Motor neuron (in vitro differentiated cells): ENCODE results near the gene HK2. TPM values are rescaled to one million over a fixed set of nuclear protein-coding genes. Genes with fewer than 3 reads are reported as not detected.
"Not testable (repeated sequence)": the region's sequence is repeated elsewhere in the genome, so short reads cannot be mapped to it uniquely, and the experiment has no call there.

ENCODE experiments used
- ATAC-seq, 8 experiments: fragments of 200-7000 bp; cut with Tn5 transposase; replicated peaks in 6 of 8; 2 replicates each; pipeline ENCODE4 v1.8.0; 2021; ENCODE audit warnings: mild to moderate bottlenecking in 8 of 8, moderate library complexity in 8 of 8
- H3K27ac ChIP-seq, 2 donors: fragments of 250-450 bp; sonication (Bioruptor Pico); 2 replicates each; pipeline ENCODE4 v1.9.0; 2021; ENCODE audit warnings: antibody characterized with exemption in 2 of 2, mild to moderate bottlenecking in 2 of 2, moderate library complexity in 1 of 2
- H3K4me1 ChIP-seq, 2 donors: fragments of 250-450 bp; sonication (Bioruptor Pico); replicated peaks in 1 of 2; 2 replicates each; pipeline ENCODE4 v1.6.1; 2021; ENCODE audit warnings: antibody characterized with exemption in 2 of 2, mild to moderate bottlenecking in 2 of 2, moderate library complexity in 1 of 2
- H3K4me3 ChIP-seq, 5 donors: fragments of 250-450 bp; sonication (Bioruptor Pico); 2 replicates each; pipeline ENCODE4 v1.9.0; 2021; ENCODE audit warnings: antibody characterized with exemption in 5 of 5, mild to moderate bottlenecking in 5 of 5, moderate library complexity in 4 of 5
- WGBS, 10 experiments: fragments of 450-650 bp; shearing (Covaris generic); methylation state at CpG; one replicate each; pipeline ENCODE4 v1.0.0; 2022; 5-methylcytosine and 5-hydroxymethylcytosine counted together
- in situ Hi-C, 9 experiments: fragments of 400-800 bp; cut with MboI; loops; one replicate each; pipeline ENCODE4 v1.15.0; 2021; ENCODE audit warnings: low sequenced_read_pairs in 9 of 9, low pct_unique_long_range_greater_than_20kb in 2 of 9; ENCODE audit not compliant: unreplicated experiment in 9 of 9
- total RNA-seq, 8 experiments: library from RNA; unstranded; fragments of 300-600 nt; gene quantifications; 2 replicates each; pipeline versions ENCODE4 v1.2.3 to v1.2.4, GENCODE V29; 2022

The HK2 gene
- 10 to 100 TPM in 7 of 8 experiments, 1 to 10 TPM in 1; 8.0 to 47.6 (median 21.0) TPM for total RNA-seq

DNA sequence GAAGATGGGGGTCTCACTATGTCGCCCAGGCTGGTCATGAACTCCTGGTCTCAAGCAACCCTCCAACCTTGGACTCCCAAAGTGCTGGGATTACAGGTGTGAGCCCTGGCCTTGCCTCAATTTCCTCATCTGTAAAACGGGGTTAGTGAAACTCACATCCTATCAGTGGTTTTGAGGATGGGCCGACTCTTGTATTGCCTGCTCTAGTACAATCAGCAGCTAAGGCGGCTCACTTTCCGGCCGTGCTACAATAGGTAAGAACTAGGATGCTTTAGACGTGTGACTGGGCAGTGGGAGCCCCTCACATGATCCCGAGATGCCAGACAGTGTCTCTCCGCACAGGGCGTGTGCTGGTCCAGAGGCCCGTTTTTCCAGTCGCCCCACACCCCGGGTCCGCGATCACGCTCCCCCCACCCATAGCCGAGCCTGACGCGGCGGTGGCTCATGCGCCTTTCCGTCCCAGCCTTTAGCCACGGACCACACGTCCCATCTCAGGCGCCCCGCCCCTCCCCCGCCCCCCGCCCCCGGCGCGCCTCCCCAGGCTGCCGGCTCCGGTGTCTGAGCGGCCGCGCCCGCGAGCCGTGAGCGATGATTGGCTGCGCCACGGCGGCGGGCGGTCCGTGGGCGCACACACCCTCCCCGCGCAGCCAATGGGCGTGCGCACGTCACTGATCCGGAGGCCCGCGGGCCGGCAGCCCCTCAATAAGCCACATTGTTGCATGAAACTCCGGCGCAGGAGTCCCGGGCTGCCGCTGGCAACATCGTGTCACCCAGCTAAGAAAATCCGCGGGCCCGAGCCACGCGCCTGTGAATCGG lies at the start of gene HK2:
TSS of gene HK2 (plus strand) at position 710 of the 816 bp plus-strand sequence. CDS start 454 bp downstream, outside the sequence.
- Histone ChIP-seq H3K4me3 (peak within 1 kb of the TSS; percentile 41 to 82 (median 56)), H3K27ac (peak within 1 kb of the TSS in 1 of 2 donors; percentile 17), H3K4me1 (peaks cover 7 to 20% of the 10 kb centered on the region in 2 donors)
- ATAC-seq: peak; percentile 70 to 94 (median 90)
- in situ Hi-C loops: no loop called here
- WGBS, 10 experiments: 46 to 100% (median 57%) methylated on average over 1 to 6 of the region's 67 CpGs; no CpG with 5 or more reads in 6 of the 10 experiments

DNA sequence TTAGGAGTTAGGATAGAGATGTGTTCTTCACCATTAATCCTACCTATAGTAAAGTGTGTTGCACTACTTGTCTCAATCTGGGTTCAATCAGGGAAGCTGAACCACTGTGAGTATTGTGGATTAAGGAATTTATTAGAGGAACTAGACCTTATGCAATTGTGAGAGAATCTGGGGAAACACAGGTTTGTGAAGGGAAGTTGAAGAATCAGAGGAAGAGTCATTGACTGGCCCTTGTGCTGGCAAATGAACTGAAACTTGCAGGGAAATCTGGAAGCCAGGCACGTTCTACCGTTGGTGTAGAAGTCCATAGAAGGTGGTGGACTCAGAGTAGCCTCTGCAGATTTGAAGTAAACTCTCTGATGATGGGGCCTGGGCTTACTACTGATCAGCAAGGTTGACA lies 44.7 kb upstream of the HK2 start:
- ATAC-seq: no peak
- H3K4me1 ChIP-seq: no peaks in the 10 kb centered on the region
- WGBS, 10 experiments: 0 to 92% (median 72%) methylated on average over 1 to 2 of the region's 2 CpGs; no CpG with 5 or more reads in 5 of the 10 experiments
- no peak overlapping the region for H3K27ac ChIP-seq
- H3K4me3 ChIP-seq: no peak overlapping the region
- in situ Hi-C loops: no loop called here

- Histone ChIP-seq H3K27ac (no peak overlapping the region), H3K4me1 (no peaks in the 10 kb centered on the region), H3K4me3 (no peak overlapping the region)
- no peak for ATAC-seq
- in situ Hi-C loops: no loop called here
- WGBS, 10 experiments: 0 to 100% (median 80%) methylated on average over 1 to 5 of the region's 5 CpGs; no CpG with 5 or more reads in 5 of the 10 experiments
These were observed 41.6 kb upstream of the HK2 start for GRCh38 chr2:74792282-74792681.

DNA sequence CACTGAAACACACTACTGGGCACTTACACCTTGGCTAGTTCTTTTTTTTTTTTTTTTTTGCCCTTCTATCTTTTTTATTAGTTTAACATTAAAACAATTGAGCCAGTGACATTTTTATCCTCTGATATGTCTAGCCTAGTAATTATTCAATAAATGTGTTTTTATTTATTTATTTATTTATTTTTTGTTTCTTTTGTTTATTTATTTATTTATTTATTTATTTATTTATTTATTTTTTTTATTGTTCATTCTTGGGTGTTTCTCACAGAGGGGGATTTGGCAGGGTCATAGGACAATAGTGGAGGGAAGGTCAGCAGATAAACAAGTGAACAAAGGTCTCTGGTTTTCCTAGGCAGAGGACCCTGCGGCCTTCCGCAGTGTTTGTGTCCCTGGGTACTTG lies 39.0 kb upstream of the HK2 start:
- H3K4me3 ChIP-seq, in situ Hi-C loops, H3K27ac ChIP-seq, H3K4me1 ChIP-seq, ATAC-seq: not testable (repeated sequence)
- no CpG with 5 or more reads among the region's 2 CpGs for WGBS, 10 experiments

GRCh38 chr2:74806355-74806839 lies 27.5 kb upstream of the HK2 start:
- WGBS, 10 experiments: 80 to 100% (median 97%) methylated on average over 1 to 5 of the region's 5 CpGs; no CpG with 5 or more reads in 4 of the 10 experiments
- no peaks in the 10 kb centered on the region for H3K4me1 ChIP-seq
- ATAC-seq: no peak
- in situ Hi-C loops: no loop called here
- no peak overlapping the region for H3K27ac ChIP-seq
- no peak overlapping the region for H3K4me3 ChIP-seq

DNA sequence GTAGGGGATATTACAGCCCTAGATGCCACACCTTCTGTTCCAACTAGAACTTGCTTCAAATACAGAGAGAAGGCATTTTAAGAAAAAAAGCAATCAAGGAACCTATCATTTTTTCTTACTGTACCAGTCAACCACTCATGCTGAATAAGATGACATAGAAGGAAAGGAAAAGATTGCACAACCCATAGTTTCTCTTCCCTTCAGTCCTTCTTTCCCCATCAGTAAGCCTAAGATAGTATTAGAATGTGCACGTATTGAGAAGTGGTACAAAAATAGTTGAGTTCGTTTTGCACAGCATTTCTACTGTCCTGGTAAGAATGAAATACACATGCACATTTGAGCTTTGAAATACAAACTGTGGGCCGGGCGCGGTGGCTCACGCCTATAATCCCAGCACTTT lies 27.0 kb upstream of the HK2 start:
- WGBS, 10 experiments: 25 to 100% (median 83%) methylated on average over 1 to 4 of the region's 6 CpGs; no CpG with 5 or more reads in 4 of the 10 experiments
- no peaks in the 10 kb centered on the region for H3K4me1 ChIP-seq
- no peak overlapping the region for H3K4me3 ChIP-seq
- ATAC-seq: no peak
- no peak overlapping the region for H3K27ac ChIP-seq
- in situ Hi-C loops: no loop called here

DNA sequence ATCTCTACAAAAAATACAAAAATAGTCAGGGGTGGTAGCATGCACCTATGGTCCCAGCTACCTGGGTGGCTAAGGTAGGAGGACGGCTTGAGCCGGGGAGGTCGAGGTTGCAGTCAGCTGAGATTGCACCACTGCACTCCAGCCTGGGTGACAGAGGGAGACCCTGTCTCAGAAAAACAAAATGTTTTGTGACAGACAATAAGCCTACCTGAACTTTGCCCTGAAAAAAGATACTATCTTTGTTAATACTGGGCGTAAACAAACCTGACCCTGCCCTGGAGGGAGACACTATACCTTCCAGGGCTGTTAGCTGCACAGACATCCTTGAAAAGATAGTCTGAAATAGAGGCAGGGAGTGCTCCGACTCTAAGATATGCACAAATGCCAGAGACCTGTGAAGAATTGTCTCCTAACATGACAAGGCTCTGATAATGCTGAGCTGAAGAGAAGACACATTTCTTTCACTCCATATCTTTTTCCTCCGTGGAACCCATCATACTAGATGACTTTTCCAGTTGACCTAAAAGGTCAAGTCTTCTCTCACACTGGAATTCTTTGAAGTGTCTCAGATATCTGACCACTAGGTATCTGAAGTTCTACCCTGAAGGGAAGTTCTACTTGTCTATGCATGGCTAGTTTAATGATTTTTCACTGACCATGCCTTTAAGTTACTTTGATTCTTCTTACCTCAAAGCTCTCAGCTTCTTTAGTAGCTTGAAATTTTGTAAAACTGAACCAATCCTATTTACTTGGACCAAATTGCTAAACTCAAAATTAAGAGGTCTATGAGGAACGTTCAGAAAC lies 20.9 kb upstream of the HK2 start:
- in situ Hi-C loops: no loop called here
- ATAC-seq: no peak
- no peak overlapping the region for H3K4me3 ChIP-seq
- no peak overlapping the region for H3K27ac ChIP-seq
- 0 to 84% (median 64%) methylated on average over 1 to 6 of the region's 7 CpGs for WGBS, 10 experiments
- H3K4me1 ChIP-seq: peaks cover 6 to 7% of the 10 kb centered on the region in 2 donors

GRCh38 chr2:74814102-74814501 lies 19.8 kb upstream of the HK2 start:
- 60 to 100% (median 90%) methylated on average over 1 to 2 of the region's 2 CpGs; no CpG with 5 or more reads in 3 of the 10 experiments for WGBS, 10 experiments
- in situ Hi-C loops: no loop called here
- ATAC-seq: no peak
- Histone ChIP-seq H3K4me3 (no peak overlapping the region), H3K4me1 (peaks cover 6 to 7% of the 10 kb centered on the region in 2 donors), H3K27ac (no peak overlapping the region)

DNA sequence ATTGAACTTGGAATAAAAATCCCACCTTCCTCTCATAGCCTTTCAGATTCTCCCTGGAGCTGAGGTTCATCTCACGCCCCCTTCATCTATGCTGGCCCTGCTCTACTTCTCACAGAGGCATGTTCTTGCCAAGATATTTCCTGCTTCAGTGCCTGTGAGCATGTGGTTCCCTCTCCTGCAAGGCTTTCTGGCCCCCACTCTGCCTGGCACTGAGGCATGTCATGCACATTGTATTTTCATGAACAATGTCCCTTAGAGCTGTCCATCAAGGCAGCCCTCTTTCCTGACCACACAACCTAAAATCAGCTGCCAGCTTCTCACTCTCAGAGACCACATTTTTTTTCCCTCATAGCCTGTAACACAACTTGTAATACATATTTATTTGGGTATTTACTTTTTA lies 18.0 kb upstream of the HK2 start:
- Histone ChIP-seq H3K4me1 (peaks cover 6 to 7% of the 10 kb centered on the region in 2 donors), H3K27ac (no peak overlapping the region), H3K4me3 (no peak overlapping the region)
- no peak for ATAC-seq
- WGBS, 10 experiments: 67% methylated on average over 1 of the region's 1 CpG; no CpG with 5 or more reads in 9 of the 10 experiments
- in situ Hi-C loops: no loop called here

DNA sequence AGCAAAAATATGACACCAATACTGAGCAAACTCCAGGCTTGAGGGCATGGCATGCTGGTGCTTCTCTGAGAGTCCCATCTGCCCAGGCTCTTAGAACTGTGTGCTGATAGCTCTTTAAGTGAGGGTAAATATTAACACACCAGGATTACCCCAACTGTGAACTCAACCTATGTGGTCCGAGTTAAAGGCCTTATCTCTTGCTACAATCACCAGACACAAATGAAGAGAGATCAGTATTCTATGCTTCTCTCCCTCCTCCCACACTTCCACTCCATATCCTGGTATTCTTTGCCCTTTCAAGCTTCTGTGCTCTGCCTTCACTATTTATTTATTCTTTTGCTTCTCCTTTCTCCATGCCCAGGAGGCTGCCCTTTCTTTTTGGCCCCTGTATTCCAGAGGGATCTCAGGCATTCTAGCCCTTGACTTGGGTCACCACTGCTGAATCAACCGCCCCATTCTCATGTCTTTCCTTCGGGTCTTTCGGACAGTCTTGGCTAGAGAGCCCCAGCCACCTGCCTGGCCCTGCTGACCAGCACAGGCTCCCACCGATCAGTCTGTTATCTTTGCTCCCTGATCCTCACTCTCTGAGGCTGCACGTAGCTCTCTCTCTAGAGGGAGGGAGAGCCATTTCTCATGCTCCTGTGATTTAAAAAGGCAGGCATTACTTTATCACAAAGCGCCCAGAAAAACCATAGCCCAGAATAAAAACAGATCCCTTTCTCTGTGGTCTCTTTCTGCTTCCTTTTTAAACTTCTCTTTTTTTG lies 17.2 kb upstream of the HK2 start:
- ATAC-seq: peak in 6 of 8 experiments; percentile 47 to 74 (median 70)
- in situ Hi-C loops: no loop called here
- no peak overlapping the region for H3K4me3 ChIP-seq
- peaks cover 6 to 7% of the 10 kb centered on the region in 2 donors for H3K4me1 ChIP-seq
- H3K27ac ChIP-seq: no peak overlapping the region
- WGBS, 10 experiments: 7 to 73% (median 55%) methylated on average over 2 to 7 of the region's 7 CpGs

- Histone ChIP-seq H3K4me3 (no peak overlapping the region), H3K4me1 (peaks cover 6 to 7% of the 10 kb centered on the region in 2 donors), H3K27ac (no peak overlapping the region)
- ATAC-seq: peak in 2 of 8 experiments; percentile 31 to 67
- 0 to 100% (median 83%) methylated on average over 1 of the region's 1 CpG; no CpG with 5 or more reads in 1 of the 10 experiments for WGBS, 10 experiments
- in situ Hi-C loops: no loop called here
These were observed 16.6 kb upstream of the HK2 start for GRCh38 chr2:74817304-74817675.

DNA sequence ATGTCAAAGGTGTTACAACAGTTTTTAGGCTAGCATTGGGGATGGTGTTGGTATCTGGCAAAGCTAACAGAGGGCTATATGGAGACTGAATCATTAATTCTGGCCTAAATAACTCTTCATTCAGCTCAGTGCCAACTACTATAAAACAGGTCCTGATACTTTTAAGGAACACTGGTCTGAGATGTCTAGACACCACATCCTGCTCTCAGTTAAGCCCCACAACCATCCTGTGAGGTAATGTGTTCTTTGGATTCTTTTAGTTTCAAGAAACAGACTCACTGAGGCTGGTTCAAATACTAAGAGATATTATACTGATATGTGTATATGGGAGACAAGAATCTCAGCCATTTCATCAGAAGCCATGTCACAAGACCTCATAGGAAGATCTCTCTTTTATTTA lies 14.2 kb upstream of the HK2 start:
- in situ Hi-C loops: no loop called here
- Histone ChIP-seq H3K27ac (no peak overlapping the region), H3K4me3 (no peak overlapping the region), H3K4me1 (peaks cover 14% of the 10 kb centered on the region in 2 donors)
- no peak for ATAC-seq
